Ascending aorta (tissue), 2 donors: ENCODE data around the gene MS4A15. TPM values are rescaled to one million over a fixed set of nuclear protein-coding genes. Genes with fewer than 3 reads are reported as not detected.

Experiments
- DNase-seq, 2 donors: peaks; one replicate each; pipeline ENCODE4 v3.0.0-alpha.2; 2019; ENCODE audit warnings: low spot score in 2 of 2
- H3K27ac ChIP-seq, 2 donors: fragments of 200-600 bp; sonication (generic); one replicate each; pipeline ENCODE4 v1.5.1; 2016 to 2017; ENCODE audit warnings: mild to moderate bottlenecking in 1 of 2
- H3K27me3 ChIP-seq: fragments of 200-600 bp; sonication (generic); one replicate; pipeline ENCODE4 v1.5.1; 2017
- H3K36me3 ChIP-seq, 2 donors: fragments of 200-600 bp; sonication (generic); one replicate each; pipeline ENCODE4 v1.5.1; 2016
- H3K4me1 ChIP-seq, 2 donors: fragments of 200-600 bp; sonication (generic); one replicate each; pipeline ENCODE4 v1.5.1; 2016 to 2017; ENCODE audit warnings: mild to moderate bottlenecking in 1 of 2
- H3K4me3 ChIP-seq, 2 donors: fragments of 200-600 bp; sonication (generic); one replicate each; pipeline ENCODE4 v1.5.1; 2016 to 2017; ENCODE audit warnings: mild to moderate bottlenecking in 1 of 2
- H3K9me3 ChIP-seq, 2 donors: fragments of 200-600 bp; sonication (generic); one replicate each; pipeline ENCODE4 v1.5.1; 2016
- intact Hi-C: fragments of 100-400 bp; cut with DNase I; formaldehyde crosslinking; loops from one replicate; pipeline ENCODE4 v1.15.1; 2023
- total RNA-seq: library from RNA; depleted of rRNA; stranded (reverse); fragments of >200 nt; gene quantifications from one replicate; pipeline ENCODE4 v1.1.0, GENCODE V29; 2016
- TF ChIP-seq, protein P1 (sequence below), 3 experiments: fragments of 200-600 bp in 2 of 3; fragments of 450-650 bp in 1 of 3; sonication (generic) in 2 of 3; IDR thresholded peaks; one replicate each; pipeline ENCODE4 v1.5.1; 2016 to 2019; ENCODE audit warnings: antibody characterized with exemption in 3 of 3, mild to moderate bottlenecking in 1 of 3, moderate library complexity in 1 of 3

Gene MS4A15
- total RNA-seq, 1 donor from 2014 or later, result not detected

DNA sequence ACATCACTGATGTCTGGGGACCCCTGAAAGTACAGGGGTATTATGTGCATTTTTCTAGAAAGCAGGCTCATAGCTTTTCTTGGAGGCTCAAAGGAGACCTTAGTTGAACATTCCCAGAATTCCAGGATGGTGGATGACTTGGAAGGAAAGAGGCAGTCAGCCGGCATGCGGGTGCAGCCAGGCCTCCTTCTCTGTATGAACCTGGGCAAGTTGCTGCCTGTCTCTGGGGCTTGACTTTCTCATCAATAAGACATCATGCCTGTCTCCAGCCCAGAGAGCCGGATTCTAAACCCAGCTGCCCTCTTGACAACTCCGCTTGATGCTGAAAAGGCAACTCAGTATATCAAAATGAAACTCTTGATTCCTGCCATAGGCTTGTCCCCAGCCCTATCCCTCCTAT lies 12.6 kb downstream of the MS4A15 start:
- Histone ChIP-seq H3K27me3 (no peaks in the 10 kb centered on the region), H3K27ac (no peak overlapping the region), H3K4me3 (no peak overlapping the region), H3K9me3 (no peaks in the 10 kb centered on the region), H3K4me1 (no peaks in the 10 kb centered on the region), H3K36me3 (no peaks in the 10 kb centered on the region)
- intact Hi-C loops, result no loop called here
- TF ChIP-seq, protein P1, sequence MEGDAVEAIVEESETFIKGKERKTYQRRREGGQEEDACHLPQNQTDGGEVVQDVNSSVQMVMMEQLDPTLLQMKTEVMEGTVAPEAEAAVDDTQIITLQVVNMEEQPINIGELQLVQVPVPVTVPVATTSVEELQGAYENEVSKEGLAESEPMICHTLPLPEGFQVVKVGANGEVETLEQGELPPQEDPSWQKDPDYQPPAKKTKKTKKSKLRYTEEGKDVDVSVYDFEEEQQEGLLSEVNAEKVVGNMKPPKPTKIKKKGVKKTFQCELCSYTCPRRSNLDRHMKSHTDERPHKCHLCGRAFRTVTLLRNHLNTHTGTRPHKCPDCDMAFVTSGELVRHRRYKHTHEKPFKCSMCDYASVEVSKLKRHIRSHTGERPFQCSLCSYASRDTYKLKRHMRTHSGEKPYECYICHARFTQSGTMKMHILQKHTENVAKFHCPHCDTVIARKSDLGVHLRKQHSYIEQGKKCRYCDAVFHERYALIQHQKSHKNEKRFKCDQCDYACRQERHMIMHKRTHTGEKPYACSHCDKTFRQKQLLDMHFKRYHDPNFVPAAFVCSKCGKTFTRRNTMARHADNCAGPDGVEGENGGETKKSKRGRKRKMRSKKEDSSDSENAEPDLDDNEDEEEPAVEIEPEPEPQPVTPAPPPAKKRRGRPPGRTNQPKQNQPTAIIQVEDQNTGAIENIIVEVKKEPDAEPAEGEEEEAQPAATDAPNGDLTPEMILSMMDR (IDR thresholded peaks at IDR 0.05), result no peak
- no peak for DNase-seq

DNA sequence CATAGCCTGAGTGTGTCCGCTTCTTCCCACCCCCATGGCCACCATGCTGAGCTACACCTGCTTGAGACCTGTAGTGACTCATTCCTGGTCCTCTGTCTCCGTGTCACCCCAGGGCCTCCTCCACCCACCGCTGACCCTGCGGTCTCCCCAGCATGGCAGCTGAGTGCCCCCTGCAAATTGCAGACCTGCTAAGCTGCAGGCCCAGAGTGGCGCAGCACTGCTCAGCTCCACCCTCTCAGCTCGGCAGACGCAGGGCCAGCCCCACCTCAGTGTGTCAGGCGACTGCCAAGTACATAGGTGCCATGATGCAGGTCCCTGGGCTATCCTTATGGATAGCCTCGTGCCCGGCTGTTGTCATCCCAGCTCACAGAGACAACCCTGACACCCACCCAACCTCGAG lies 13.1 kb downstream of the MS4A15 start:
- DNase-seq, result no peak
- Histone ChIP-seq H3K9me3 (no peaks in the 10 kb centered on the region), H3K4me1 (no peaks in the 10 kb centered on the region), H3K27me3 (no peaks in the 10 kb centered on the region), H3K27ac (no peak overlapping the region), H3K36me3 (no peaks in the 10 kb centered on the region), H3K4me3 (no peak overlapping the region)
- TF ChIP-seq, protein P1 (IDR thresholded peaks at IDR 0.05), result no peak
- intact Hi-C loops, result no loop called here

DNA sequence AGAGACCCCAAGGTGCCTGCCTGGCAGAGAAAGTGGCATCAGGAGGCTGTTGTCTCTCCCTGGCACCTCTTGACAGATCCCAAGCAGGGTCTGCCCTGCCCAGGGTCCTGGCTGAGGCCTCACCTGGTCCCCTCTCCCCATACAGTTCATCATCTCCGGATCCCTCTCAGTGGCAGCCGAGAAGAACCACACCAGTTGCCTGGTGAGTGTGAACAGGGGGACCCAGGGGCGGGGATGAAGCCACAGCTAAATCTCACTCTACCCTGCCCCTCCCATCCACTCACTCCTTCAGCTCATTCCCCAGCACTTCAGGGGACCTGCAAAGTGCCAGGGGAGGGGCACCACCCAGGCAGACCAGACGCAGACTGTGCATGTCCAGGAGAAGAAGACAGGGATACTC lies 14.5 kb downstream of the MS4A15 start:
- intact Hi-C loops, result no loop called here
- Histone ChIP-seq H3K27ac (no peak overlapping the region), H3K4me3 (no peak overlapping the region), H3K9me3 (no peaks in the 10 kb centered on the region), H3K27me3 (no peaks in the 10 kb centered on the region), H3K4me1 (peaks cover 0 to 3% of the 10 kb centered on the region in 2 donors), H3K36me3 (no peaks in the 10 kb centered on the region)
- TF ChIP-seq, protein P1 (IDR thresholded peaks at IDR 0.05), result no peak
- no peak for DNase-seq

DNA sequence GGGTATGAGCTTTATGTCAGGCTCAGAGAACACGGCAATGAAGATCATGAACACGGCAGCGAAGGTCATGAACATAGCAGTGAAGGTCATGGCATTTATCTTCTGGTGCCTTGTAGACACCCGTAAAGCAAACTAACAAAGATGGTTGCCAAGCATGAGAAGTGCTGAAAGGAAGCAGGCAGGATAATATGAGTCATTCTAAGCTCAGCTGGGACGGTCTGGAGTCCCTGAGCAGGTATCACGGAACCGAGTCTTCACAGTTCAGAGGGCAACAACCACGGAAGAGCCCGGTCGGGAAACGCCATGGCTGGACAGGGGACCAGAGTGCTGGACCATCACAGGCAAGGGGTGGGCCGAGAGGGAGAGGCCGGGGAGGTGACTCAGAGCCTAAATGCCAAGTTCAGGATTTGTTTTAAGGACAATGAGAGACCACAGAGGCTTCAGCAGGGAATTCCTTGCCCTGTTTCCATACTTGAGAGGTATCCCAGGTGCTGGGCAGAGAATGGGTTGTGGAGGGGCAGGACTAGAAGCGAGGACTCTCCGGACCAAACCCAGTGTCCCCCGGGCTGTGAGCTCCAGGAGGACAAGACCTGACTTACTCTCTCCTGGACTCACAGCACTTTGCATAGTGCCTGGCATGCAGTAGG lies 15.3 kb downstream of the MS4A15 start:
- H3K27me3 ChIP-seq, result no peaks in the 10 kb centered on the region
- no peak overlapping the region for H3K4me3 ChIP-seq
- H3K27ac ChIP-seq, result no peak overlapping the region
- H3K4me1 ChIP-seq, result peaks cover 0 to 3% of the 10 kb centered on the region in 2 donors
- no peak for DNase-seq
- H3K9me3 ChIP-seq, result no peaks in the 10 kb centered on the region
- TF ChIP-seq, protein P1 (IDR thresholded peaks at IDR 0.05), result no peak
- no peaks in the 10 kb centered on the region for H3K36me3 ChIP-seq
- intact Hi-C loops, result no loop called here

DNA sequence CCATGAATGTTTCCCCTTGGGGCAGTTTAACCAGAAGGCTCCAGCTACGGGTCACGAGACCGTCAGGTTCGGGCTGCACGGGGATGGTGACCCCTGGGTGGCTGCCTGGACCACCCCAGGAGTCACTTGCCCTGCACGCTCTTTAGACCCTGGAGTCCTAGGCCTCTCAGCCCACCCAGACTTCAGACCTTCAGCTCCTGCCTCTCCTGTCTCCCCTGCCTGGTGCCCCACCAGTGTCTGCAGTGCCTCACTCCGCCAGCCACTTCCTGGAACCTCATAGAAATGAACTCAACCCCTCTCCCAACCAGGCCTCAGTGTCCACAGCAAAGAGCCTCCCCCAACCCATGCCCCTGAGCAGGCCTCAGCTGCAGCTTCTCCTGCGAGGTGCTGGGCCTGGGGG lies 16.0 kb downstream of the MS4A15 start:
- no peak for DNase-seq

More for the DNA sequence above, 16.0 kb downstream of the MS4A15 start:
- Histone ChIP-seq H3K36me3 (no peaks in the 10 kb centered on the region), H3K4me3 (no peak overlapping the region), H3K9me3 (no peaks in the 10 kb centered on the region), H3K4me1 (peaks cover 0 to 3% of the 10 kb centered on the region in 2 donors), H3K27me3 (no peaks in the 10 kb centered on the region), H3K27ac (no peak overlapping the region)
- TF ChIP-seq, protein P1 (IDR thresholded peaks at IDR 0.05), result no peak
- intact Hi-C loops, result no loop called here
